H1 (cell line): ENCODE results near the gene MAGED2. TPM values are rescaled to one million over a fixed set of nuclear protein-coding genes. Genes with fewer than 3 reads are reported as not detected.

Experiments used
- CEBPB ChIP-seq: IDR thresholded peaks from 2 replicates; pipeline ENCODE4 v1.6.1; 2012; ENCODE audit warnings: low read depth, low read length
- PHF8 ChIP-seq: fragments of 200-600 bp; sonication (generic); conservative IDR thresholded peaks from 2 replicates; pipeline ENCODE4 v1.7.1; 2012; ENCODE audit warnings: low read depth, mild to moderate bottlenecking, inconsistent platforms, low read length, moderate library complexity
- RAD21 ChIP-seq, 2 experiments: IDR thresholded peaks in 1 of 2; conservative IDR thresholded peaks in 1 of 2; 2 replicates each; pipeline ENCODE4 v1.6.1; 2011; ENCODE audit warnings: low read depth in 2 of 2, low read length in 2 of 2, improper control_type of control experiment in 1 of 2, inconsistent platforms in 1 of 2, mild to moderate bottlenecking in 1 of 2, moderate library complexity in 1 of 2
- TCF12 ChIP-seq: IDR thresholded peaks from 2 replicates; pipeline ENCODE4 v1.6.1; 2011; ENCODE audit warnings: low read depth, mild to moderate bottlenecking, low read length
- polyA plus RNA-seq, 7 experiments: library from polyadenylated mRNA; depleted of rRNA in 3 of 7; stranded (reverse) in 5 of 7; unstranded in 2 of 7; fragments of >200 nt in 5 of 7; fragments of 200-250 nt in 2 of 7; gene quantifications; 1 replicate in 5 of 7; 2 replicates in 1 of 7; 4 replicates in 1 of 7; pipeline versions ENCODE4 v1.2.1 to v1.2.3, GENCODE V29; 2011 to 2013; ENCODE audit warnings: missing spikeins in 2 of 7, mixed read lengths in 2 of 7
- total RNA-seq: library from RNA; stranded (reverse); fragmentation: NEBNext Ultra II Directional; extraction: Animal tissue kit (Norgen Biotek cat#: 25700); gene quantifications from 2 replicates; pipeline ENCODE4 v1.2.1, GENCODE V29; 2021

The MAGED2 gene
- total and polyA plus RNA-seq, 2 of the 8 experiments (the other 6 are each of a cell fraction or from before 2014, with no cell fraction given), result 83.3 to 120 TPM

DNA sequence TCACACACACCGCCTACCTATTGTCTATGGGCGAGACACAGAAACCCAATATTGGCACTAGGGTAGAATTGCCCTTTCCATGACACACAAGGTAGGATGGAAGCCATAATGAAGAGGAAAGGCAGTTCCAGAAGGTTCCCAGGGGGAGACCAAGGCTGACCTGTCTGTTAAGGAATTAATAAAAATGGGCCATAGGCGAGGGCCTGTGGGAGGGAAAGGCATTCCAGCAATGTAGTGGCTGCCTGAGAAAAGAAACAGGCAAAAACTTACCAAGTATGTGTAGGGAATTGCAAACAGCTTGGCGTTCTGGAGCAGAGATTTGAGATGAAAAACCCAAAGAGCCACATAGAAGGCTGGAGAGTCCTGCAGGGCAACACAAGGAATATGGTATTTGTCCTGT lies 19.1 kb downstream of the MAGED2 start (continued):
- TF ChIP-seq RAD21 (IDR thresholded peaks at IDR 0.05 in 1 of 2, conservative IDR thresholded peaks at IDR 0.05 in 1 of 2; ENCODE audit: low read depth in 2 of 2, low read length in 2 of 2) (no peak), PHF8 (no peak), TCF12 (no peak), CEBPB (no peak)
